ENCODE results near the gene NOP9. TPM values are rescaled to one million over a fixed set of nuclear protein-coding genes. Genes with fewer than 3 reads are reported as not detected.

The NOP9 gene
- total RNA-seq, 4 donors from 2014 or later = 14.5 to 30.0 (median 22.4) TPM

GRCh38 chr14:24266344-24267244 is 33.1 kb upstream of the NOP9 start:
- Histone ChIP-seq H3K36me3 (peaks cover 0 to 39% (median 0%) of the 10 kb centered on the region in 3 donors), H3K27ac (no peak overlapping the region), H3K4me3 (no peak overlapping the region), H3K4me1 (peaks cover 0 to 5% (median 2%) of the 10 kb centered on the region in 4 donors), H3K9me3 (no peaks in the 10 kb centered on the region), H3K27me3 (no peaks in the 10 kb centered on the region)
- DNase-seq = no peak
- TF ChIP-seq POLR2A (IDR thresholded peaks at IDR 0.05) (no peak), CTCF (IDR thresholded peaks at IDR 0.05) (no peak)

GRCh38 chr14:24267516-24267915 is 32.1 kb upstream of the NOP9 start:
- peaks cover 0 to 39% (median 0%) of the 10 kb centered on the region in 3 donors for H3K36me3 ChIP-seq
- TF ChIP-seq POLR2A (IDR thresholded peaks at IDR 0.05) = no peak
- no peak for TF ChIP-seq CTCF (IDR thresholded peaks at IDR 0.05)

GRCh38 chr14:24268225-24268624 is 31.4 kb upstream of the NOP9 start:
- TF ChIP-seq CTCF (IDR thresholded peaks at IDR 0.05) (no peak), POLR2A (IDR thresholded peaks at IDR 0.05) (no peak)
- no peak overlapping the region for H3K4me3 ChIP-seq
- H3K4me1 ChIP-seq = peaks cover 0 to 9% (median 5%) of the 10 kb centered on the region in 4 donors
- no peaks in the 10 kb centered on the region for H3K27me3 ChIP-seq
- DNase-seq = no peak
- H3K9me3 ChIP-seq = no peaks in the 10 kb centered on the region
- H3K27ac ChIP-seq = no peak overlapping the region
- peaks cover 0 to 39% (median 0%) of the 10 kb centered on the region in 3 donors for H3K36me3 ChIP-seq

More at GRCh38 chr14:24267516-24267915, 32.1 kb upstream of the NOP9 start:
- H3K4me3 ChIP-seq = no peak overlapping the region
- H3K4me1 ChIP-seq = peaks cover 0 to 9% (median 5%) of the 10 kb centered on the region in 4 donors
- no peak overlapping the region for H3K27ac ChIP-seq
- no peak for DNase-seq
- H3K9me3 ChIP-seq = no peaks in the 10 kb centered on the region
- H3K27me3 ChIP-seq = no peaks in the 10 kb centered on the region

- TF ChIP-seq POLR2A (IDR thresholded peaks at IDR 0.05) = no peak
- no peak for TF ChIP-seq CTCF (IDR thresholded peaks at IDR 0.05)
- peak in 1 of 3 donors; percentile 34 for DNase-seq
- Histone ChIP-seq H3K27ac (no peak overlapping the region), H3K27me3 (no peaks in the 10 kb centered on the region), H3K36me3 (peaks cover 0 to 39% (median 0%) of the 10 kb centered on the region in 3 donors), H3K4me3 (no peak overlapping the region), H3K4me1 (peaks cover 0 to 10% (median 7%) of the 10 kb centered on the region in 4 donors), H3K9me3 (no peaks in the 10 kb centered on the region)
Observed at GRCh38 chr14:24269368-24269767, 30.3 kb upstream of the NOP9 start.

GRCh38 chr14:24269910-24270536 is 29.6 kb upstream of the NOP9 start:
- DNase-seq = peak in 1 of 3 donors; percentile 35
- TF ChIP-seq CTCF (IDR thresholded peaks at IDR 0.05) = no peak
- TF ChIP-seq POLR2A (IDR thresholded peaks at IDR 0.05) = no peak
- Histone ChIP-seq H3K9me3 (no peaks in the 10 kb centered on the region), H3K27me3 (no peaks in the 10 kb centered on the region), H3K4me1 (peaks cover 0 to 10% (median 7%) of the 10 kb centered on the region in 4 donors), H3K36me3 (peaks cover 0 to 39% (median 0%) of the 10 kb centered on the region in 3 donors), H3K4me3 (no peak overlapping the region), H3K27ac (no peak overlapping the region)
